GM23338 (cell line): Measurements from ENCODE around the gene TAOK3. TPM values are rescaled to one million over a fixed set of nuclear protein-coding genes. Genes with fewer than 3 reads are reported as not detected.
A peak's percentile ranks its signal among the peaks of the same experiment; 100 is the strongest.

Experiments
- ATAC-seq: fragments of 200-7000 bp; cut with Tn5 transposase; 3 replicates; pipeline ENCODE4 v1.9.1; 2020
- DNase-seq: peaks from one replicate; pipeline ENCODE4 v3.0.0-alpha.2; 2015; ENCODE audit warnings: low spot score
- H2AFZ ChIP-seq: fragments of 200-600 bp; sonication (generic); 2 replicates; pipeline ENCODE4 v1.8.0; 2016; ENCODE audit warnings: antibody characterized with exemption, mild to moderate bottlenecking, moderate library complexity
- H3F3A ChIP-seq: fragments of 200-600 bp; sonication (generic); replicated peaks from 2 replicates; pipeline ENCODE4 v1.8.0; 2017; ENCODE audit warnings: antibody characterized with exemption, mixed run types, low read depth
- H3K27ac ChIP-seq: fragments of 200-600 bp; sonication (generic); 2 replicates; pipeline ENCODE4 v1.6.1; 2016; ENCODE audit warnings: low read depth
- H3K27me3 ChIP-seq: fragments of 200-600 bp; sonication (generic); 2 replicates; pipeline ENCODE4 v1.8.0; 2016; ENCODE audit warnings: mild to moderate bottlenecking, mixed run types, moderate library complexity; ENCODE audit not compliant: insufficient read depth
- H3K36me3 ChIP-seq: fragments of 200-600 bp; sonication (generic); 2 replicates; pipeline ENCODE4 v1.8.0; 2016; ENCODE audit warnings: mild to moderate bottlenecking; ENCODE audit not compliant: insufficient read depth
- H3K4me1 ChIP-seq: fragments of 200-600 bp; sonication (generic); 2 replicates; pipeline ENCODE4 v1.8.0; 2016; ENCODE audit warnings: mild to moderate bottlenecking, moderate library complexity; ENCODE audit not compliant: insufficient read depth
- H3K4me2 ChIP-seq: fragments of 200-600 bp; sonication (generic); 2 replicates; pipeline ENCODE4 v1.7.1; 2017; ENCODE audit warnings: mixed run types
- H3K4me3 ChIP-seq: fragments of 200-600 bp; sonication (generic); 2 replicates; pipeline ENCODE4 v1.6.1; 2016; ENCODE audit warnings: mixed run types
- H3K79me2 ChIP-seq: fragments of 200-600 bp; sonication (generic); replicated peaks from 2 replicates; pipeline ENCODE4 v1.8.0; 2017; ENCODE audit warnings: mild to moderate bottlenecking; ENCODE audit not compliant: insufficient read depth
- H3K9me2 ChIP-seq: fragments of 200-600 bp; sonication (generic); 2 replicates; pipeline ENCODE4 v1.8.0; 2017; ENCODE audit not compliant: insufficient read depth
- H4K20me1 ChIP-seq: fragments of 200-600 bp; sonication (generic); replicated peaks from 2 replicates; pipeline ENCODE4 v1.8.0; 2017; ENCODE audit warnings: mild to moderate bottlenecking; ENCODE audit not compliant: insufficient read depth
- H3K27ac Mint-ChIP-seq: 2 replicates; pipeline ENCODE4 v1.8.0; 2020; ENCODE audit warnings: inconsistent platforms, mild to moderate bottlenecking, moderate library complexity, mixed read lengths
- H3K27me3 Mint-ChIP-seq: 3 replicates; pipeline ENCODE4 v1.8.0; 2022; ENCODE audit warnings: low read depth, mild to moderate bottlenecking, moderate library complexity, mixed read lengths, inconsistent platforms; ENCODE audit not compliant: insufficient read depth, poor library complexity
- H3K36me3 Mint-ChIP-seq: 3 replicates; pipeline ENCODE4 v1.8.0; 2021; ENCODE audit warnings: low read depth, mild to moderate bottlenecking, inconsistent platforms, moderate library complexity, mixed read lengths
- H3K4me1 Mint-ChIP-seq: 3 replicates; pipeline ENCODE4 v1.8.0; 2020; ENCODE audit warnings: mild to moderate bottlenecking, inconsistent platforms, mixed read lengths
- H3K4me3 Mint-ChIP-seq: 3 replicates; pipeline ENCODE4 v1.8.0; 2021; ENCODE audit warnings: moderate library complexity, mild to moderate bottlenecking, inconsistent platforms, mixed read lengths
- H3K9me3 Mint-ChIP-seq: 3 replicates; pipeline ENCODE4 v1.8.0; 2020; ENCODE audit warnings: moderate library complexity, mild to moderate bottlenecking, inconsistent platforms, mixed read lengths
- JUNB ChIP-seq: IDR thresholded peaks from one replicate; pipeline ENCODE4 v1.6.1; 2016; ENCODE audit warnings: antibody characterized with exemption; ENCODE audit not compliant: unreplicated experiment
- POLR2AphosphoS5 ChIP-seq: IDR thresholded peaks from 2 replicates; pipeline ENCODE4 v1.6.1; 2016; ENCODE audit warnings: antibody characterized with exemption, low read depth
- ZNF331 ChIP-seq: fragments of 250-450 bp; sonication (Bioruptor Pico); IDR thresholded peaks from 2 replicates; pipeline ENCODE4 v1.5.0; 2020; ENCODE audit warnings: low read depth, mild to moderate bottlenecking, moderate library complexity
- polyA plus RNA-seq: library from polyadenylated mRNA; unstranded; fragments of >200 nt; fragmentation: Nextera tagmentation; extraction: Ambion mirVana; gene quantifications from 2 replicates; pipeline ENCODE4 v1.2.1, GENCODE V29; 2016
- total RNA-seq: library from RNA; depleted of rRNA; stranded (reverse); fragments of >200 nt; shearing (Covaris generic); gene quantifications from 2 replicates; pipeline ENCODE4 v1.2.3, GENCODE V29; 2014
- TF ChIP-seq, protein P1 (sequence below): IDR thresholded peaks from 2 replicates; pipeline ENCODE4 v1.6.1; 2016; ENCODE audit warnings: antibody characterized with exemption
- TF ChIP-seq, protein P2 (sequence below): IDR thresholded peaks from one replicate; pipeline ENCODE4 v1.6.1; 2018; ENCODE audit warnings: antibody characterized with exemption; ENCODE audit not compliant: unreplicated experiment

The TAOK3 gene
- total and polyA plus RNA-seq, 2 experiments from 2014 or later: 7.6 to 20.4 TPM

DNA sequence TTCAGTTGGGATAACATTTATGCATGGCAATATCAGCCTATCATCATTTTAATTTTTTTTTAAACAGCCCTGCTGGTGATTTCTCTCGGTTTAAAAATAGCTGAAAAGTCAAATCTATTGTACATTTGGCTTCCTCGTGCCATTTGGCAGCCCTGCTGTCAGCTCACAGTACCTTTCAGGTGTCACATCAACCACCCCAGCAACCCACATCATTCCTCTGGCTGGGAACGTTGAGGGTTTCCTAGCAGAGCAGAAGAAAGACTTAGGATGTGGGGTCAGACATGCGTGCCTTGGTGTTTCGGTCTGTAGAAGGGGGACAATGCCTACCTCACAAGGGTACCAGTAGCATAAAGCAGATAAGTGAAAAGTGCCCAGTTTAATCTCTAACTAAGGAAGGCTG, 221.0 kb downstream of the TAOK3 start:
- H3K9me3 Mint-ChIP-seq: no peaks in the 10 kb centered on the region
- peaks cover 20% of the 10 kb centered on the region for H3K36me3 Mint-ChIP-seq
- H3K27me3 ChIP-seq: no peaks in the 10 kb centered on the region

DNA sequence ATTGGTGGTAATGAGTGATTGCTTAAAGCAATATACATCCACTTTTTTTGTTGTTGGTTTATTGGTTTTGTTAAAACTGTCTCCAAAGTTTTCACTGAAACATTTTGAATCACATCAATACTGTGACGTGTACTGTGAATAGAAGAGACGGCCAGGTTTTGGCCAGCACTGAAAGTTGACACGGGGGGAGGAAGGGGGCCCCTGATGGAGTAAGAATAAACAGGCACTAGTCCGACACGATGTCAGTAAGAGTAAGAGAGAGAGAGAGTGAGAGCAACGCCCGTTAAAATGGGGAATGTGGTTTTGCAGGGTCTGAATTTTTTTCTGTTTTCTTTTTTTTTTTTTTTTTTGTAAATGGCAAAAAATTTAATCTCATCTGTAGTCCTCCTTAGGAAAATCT, 222.1 kb downstream of the TAOK3 start:
- ATAC-seq (no peak), DNase-seq (no peak)
- Histone ChIP-seq H3K4me1 (no peaks in the 10 kb centered on the region), H2AFZ (no peak overlapping the region), H3K36me3 (peaks cover 13% of the 10 kb centered on the region), H3K4me2 (no peak overlapping the region), H3K9me2 (no peaks in the 10 kb centered on the region), H3K27ac (no peak overlapping the region), H3K4me3 (no peak overlapping the region), H3K27me3 (no peaks in the 10 kb centered on the region), H4K20me1 (peaks cover 10% of the 10 kb centered on the region; the same call in 1 of the 2 replicates), H3K79me2 (no peaks in the 10 kb centered on the region), H3F3A (peaks cover 14% of the 10 kb centered on the region; the same call in 1 of the 2 replicates)
- Mint-ChIP-seq H3K4me3 (no peak overlapping the region), H3K36me3 (peaks cover 27% of the 10 kb centered on the region), H3K9me3 (no peaks in the 10 kb centered on the region), H3K27ac (no peak overlapping the region; the same call in 1 of the 2 replicates), H3K4me1 (no peaks in the 10 kb centered on the region; the same call in 2 of the 3 replicates), H3K27me3 (peaks cover 3% of the 10 kb centered on the region)
- no peak for TF ChIP-seq ZNF331 (CRISPR knock-in tag)
- no peak for TF ChIP-seq POLR2AphosphoS5

More for the DNA sequence above, 221.0 kb downstream of the TAOK3 start:
- Histone ChIP-seq H3K27ac (peak overlapping the region; percentile 55; the same call in 1 of the 2 replicates), H3F3A (peaks cover 8% of the 10 kb centered on the region; the same call in 1 of the 2 replicates), H3K4me2 (no peak overlapping the region), H3K4me3 (no peak overlapping the region), H4K20me1 (peaks cover 10% of the 10 kb centered on the region; the same call in 1 of the 2 replicates), H2AFZ (no peak overlapping the region), H3K36me3 (0 out of 2 replicates have a peak, but pooled peaks cover 4% of the 10 kb centered on the region), H3K4me1 (no peaks in the 10 kb centered on the region), H3K79me2 (no peaks in the 10 kb centered on the region), H3K9me2 (no peaks in the 10 kb centered on the region)
- no peak overlapping the region for H3K27ac Mint-ChIP-seq
- ATAC-seq (no peak), DNase-seq (no peak)
- H3K4me1 Mint-ChIP-seq: no peaks in the 10 kb centered on the region; the same call in 2 of the 3 replicates
- no peak overlapping the region for H3K4me3 Mint-ChIP-seq
- TF ChIP-seq ZNF331 (CRISPR knock-in tag) (no peak), POLR2AphosphoS5 (no peak), JUNB (no peak)
- TF ChIP-seq, protein P1, sequence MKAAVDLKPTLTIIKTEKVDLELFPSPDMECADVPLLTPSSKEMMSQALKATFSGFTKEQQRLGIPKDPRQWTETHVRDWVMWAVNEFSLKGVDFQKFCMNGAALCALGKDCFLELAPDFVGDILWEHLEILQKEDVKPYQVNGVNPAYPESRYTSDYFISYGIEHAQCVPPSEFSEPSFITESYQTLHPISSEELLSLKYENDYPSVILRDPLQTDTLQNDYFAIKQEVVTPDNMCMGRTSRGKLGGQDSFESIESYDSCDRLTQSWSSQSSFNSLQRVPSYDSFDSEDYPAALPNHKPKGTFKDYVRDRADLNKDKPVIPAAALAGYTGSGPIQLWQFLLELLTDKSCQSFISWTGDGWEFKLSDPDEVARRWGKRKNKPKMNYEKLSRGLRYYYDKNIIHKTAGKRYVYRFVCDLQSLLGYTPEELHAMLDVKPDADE: no peak
- H3K27me3 Mint-ChIP-seq: peaks cover 3% of the 10 kb centered on the region

DNA sequence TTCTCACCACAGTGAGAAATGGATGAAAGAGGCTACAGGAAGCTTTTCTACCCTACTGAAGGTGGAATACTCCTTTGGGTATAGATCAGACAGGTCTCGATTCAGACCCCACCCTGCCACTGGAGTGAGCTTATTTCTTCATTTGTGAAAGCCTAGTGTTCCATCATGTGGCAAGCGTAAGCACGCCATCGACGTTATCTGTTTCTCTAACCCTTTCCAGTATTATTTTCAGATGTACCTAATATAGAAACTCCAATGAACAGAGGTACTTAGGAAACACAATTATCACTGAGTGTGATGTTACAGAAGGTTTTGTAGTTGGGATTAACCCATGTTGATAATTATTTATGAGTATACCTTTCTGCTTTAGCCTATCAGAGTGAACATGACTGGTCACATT, 224.4 kb downstream of the TAOK3 start:
- no peaks in the 10 kb centered on the region for H3K27me3 ChIP-seq
- no peak overlapping the region for H3K27ac Mint-ChIP-seq
- H3K4me2 ChIP-seq: no peak overlapping the region
- H3K36me3 Mint-ChIP-seq: peaks cover 50% of the 10 kb centered on the region
- peaks cover 3% of the 10 kb centered on the region for H3K27me3 Mint-ChIP-seq
- no peak overlapping the region for H2AFZ ChIP-seq
- peaks cover 34% of the 10 kb centered on the region for H3K36me3 ChIP-seq
- H3K9me3 Mint-ChIP-seq: no peaks in the 10 kb centered on the region
- H3K4me1 ChIP-seq: no peaks in the 10 kb centered on the region; the same call in 1 of the 2 replicates
- H3F3A ChIP-seq: peaks cover 27% of the 10 kb centered on the region; the same call in 1 of the 2 replicates
- DNase-seq (no peak), ATAC-seq (no peak)
- H3K27ac ChIP-seq: peak overlapping the region; percentile 80; the same call in 1 of the 2 replicates
- peaks cover 16% of the 10 kb centered on the region; the same call in 1 of the 2 replicates for H4K20me1 ChIP-seq
- no peak overlapping the region for H3K4me3 ChIP-seq
- H3K79me2 ChIP-seq: no peaks in the 10 kb centered on the region
- H3K4me3 Mint-ChIP-seq: no peak overlapping the region
- H3K9me2 ChIP-seq: no peaks in the 10 kb centered on the region
- no peaks in the 10 kb centered on the region; the same call in 2 of the 3 replicates for H3K4me1 Mint-ChIP-seq
- TF ChIP-seq JUNB: no peak
- no peak for TF ChIP-seq POLR2AphosphoS5
- TF ChIP-seq, protein P2, sequence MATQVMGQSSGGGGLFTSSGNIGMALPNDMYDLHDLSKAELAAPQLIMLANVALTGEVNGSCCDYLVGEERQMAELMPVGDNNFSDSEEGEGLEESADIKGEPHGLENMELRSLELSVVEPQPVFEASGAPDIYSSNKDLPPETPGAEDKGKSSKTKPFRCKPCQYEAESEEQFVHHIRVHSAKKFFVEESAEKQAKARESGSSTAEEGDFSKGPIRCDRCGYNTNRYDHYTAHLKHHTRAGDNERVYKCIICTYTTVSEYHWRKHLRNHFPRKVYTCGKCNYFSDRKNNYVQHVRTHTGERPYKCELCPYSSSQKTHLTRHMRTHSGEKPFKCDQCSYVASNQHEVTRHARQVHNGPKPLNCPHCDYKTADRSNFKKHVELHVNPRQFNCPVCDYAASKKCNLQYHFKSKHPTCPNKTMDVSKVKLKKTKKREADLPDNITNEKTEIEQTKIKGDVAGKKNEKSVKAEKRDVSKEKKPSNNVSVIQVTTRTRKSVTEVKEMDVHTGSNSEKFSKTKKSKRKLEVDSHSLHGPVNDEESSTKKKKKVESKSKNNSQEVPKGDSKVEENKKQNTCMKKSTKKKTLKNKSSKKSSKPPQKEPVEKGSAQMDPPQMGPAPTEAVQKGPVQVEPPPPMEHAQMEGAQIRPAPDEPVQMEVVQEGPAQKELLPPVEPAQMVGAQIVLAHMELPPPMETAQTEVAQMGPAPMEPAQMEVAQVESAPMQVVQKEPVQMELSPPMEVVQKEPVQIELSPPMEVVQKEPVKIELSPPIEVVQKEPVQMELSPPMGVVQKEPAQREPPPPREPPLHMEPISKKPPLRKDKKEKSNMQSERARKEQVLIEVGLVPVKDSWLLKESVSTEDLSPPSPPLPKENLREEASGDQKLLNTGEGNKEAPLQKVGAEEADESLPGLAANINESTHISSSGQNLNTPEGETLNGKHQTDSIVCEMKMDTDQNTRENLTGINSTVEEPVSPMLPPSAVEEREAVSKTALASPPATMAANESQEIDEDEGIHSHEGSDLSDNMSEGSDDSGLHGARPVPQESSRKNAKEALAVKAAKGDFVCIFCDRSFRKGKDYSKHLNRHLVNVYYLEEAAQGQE: no peak
- no peak for TF ChIP-seq ZNF331 (CRISPR knock-in tag)
